ENCODE measurements around the gene MT1E. TPM values are rescaled to one million over a fixed set of nuclear protein-coding genes. Genes with fewer than 3 reads are reported as not detected.

Gene MT1E
- total RNA-seq, 1 experiment from 2014 or later = 383 TPM

- TF ChIP-seq CEBPB (IDR thresholded peaks at IDR 0.05; ENCODE audit: low read depth) (no peak), YY1 (IDR thresholded peaks at IDR 0.05; ENCODE audit: extremely low read depth, insufficient replicate concordance, low read depth, low read length) (no peak), ELF1 (IDR thresholded peaks at IDR 0.05; ENCODE audit: borderline replicate concordance, low read depth) (no peak), REST (IDR thresholded peaks at IDR 0.05; ENCODE audit: low read depth) (no peak)
- no peak within 1 kb of the TSS for H3K4me2 ChIP-seq (ENCODE audit: low read length)
These were observed 36.2 kb upstream of the MT1E start, which contains the start of gene MT3 for GRCh38 chr16:56589141-56590039. MT3 (plus strand) TSS chr16:56589528; CDS start chr16:56589591, 63 bp downstream.

More at GRCh38 chr16:56589141-56590039, 36.2 kb upstream of the MT1E start, which contains the start of gene MT3:
- ATAC-seq = no peak
- Histone ChIP-seq H4K20me1 (ENCODE audit: insufficient read depth) (no peaks in the 10 kb centered on the region), H3K27ac (ENCODE audit: low read depth, low read length) (no peak within 1 kb of the TSS), H3K27me3 (ENCODE audit: insufficient read depth, low read length) (0 out of 2 replicates have a peak, but pooled peaks cover 3% of the 10 kb centered on the region), H3K9me2 (ENCODE audit: insufficient read depth) (no peaks in the 10 kb centered on the region), H2AFZ (ENCODE audit: low read depth, low read length, poor library complexity, severe bottlenecking) (no peak within 1 kb of the TSS), H3K4me1 (ENCODE audit: control insufficient read depth in 1 of 2, insufficient read depth in 2 of 2, low read length in 2 of 2) (no peaks in the 10 kb centered on the region), H3K36me3 (ENCODE audit: control insufficient read depth in 1 of 2, insufficient read depth in 2 of 2, low read length in 2 of 2) (no peaks in the 10 kb centered on the region), H3K79me2 (ENCODE audit: insufficient read depth, low read length) (no peaks in the 10 kb centered on the region), H3K9me3 (ENCODE audit: control insufficient read depth in 1 of 2, insufficient read depth in 1 of 2, low read depth in 1 of 2, low read length in 2 of 2) (no peaks in the 10 kb centered on the region), H3K9ac (ENCODE audit: low read length) (no peak within 1 kb of the TSS), H3K4me3 (replicated peaks in 1 of 2; ENCODE audit: low read depth in 1 of 2, low read length in 2 of 2) (no peak within 1 kb of the TSS)
- CTCF ChIA-PET = interaction anchor here (0.8 kb wide), 1 partner anchor 14 kb away, joined by 3 read pairs; no protein-coding TSS in a partner anchor
- RAD21 ChIA-PET (ENCODE audit: low non-redundant PET in 1 of 2, low total read pairs in 2 of 2, uncharacterized antibody in 2 of 2, unreplicated experiment in 2 of 2) = no interaction called here
- POLR2A ChIA-PET = no interaction called here
- no peak for DNase-seq (ENCODE audit: low read depth, low spot score)
- intact Hi-C loops (cut with micrococcal nuclease) = no loop called here
- no TSS peak for BruUV-seq (replicated peaks)
